HG03571 (cell line): ENCODE results near the gene PSMD1.
"Not testable (repeated sequence)": the region's sequence is repeated elsewhere in the genome, so short reads cannot be mapped to it uniquely, and the experiment has no call there.

Experiments
- ATAC-seq: cut with Tn5 transposase; IDR thresholded peaks from one replicate; pipeline ENCODE4 v1.9.1; 2021; ENCODE audit not compliant: unreplicated experiment

The PSMD1 gene

DNA sequence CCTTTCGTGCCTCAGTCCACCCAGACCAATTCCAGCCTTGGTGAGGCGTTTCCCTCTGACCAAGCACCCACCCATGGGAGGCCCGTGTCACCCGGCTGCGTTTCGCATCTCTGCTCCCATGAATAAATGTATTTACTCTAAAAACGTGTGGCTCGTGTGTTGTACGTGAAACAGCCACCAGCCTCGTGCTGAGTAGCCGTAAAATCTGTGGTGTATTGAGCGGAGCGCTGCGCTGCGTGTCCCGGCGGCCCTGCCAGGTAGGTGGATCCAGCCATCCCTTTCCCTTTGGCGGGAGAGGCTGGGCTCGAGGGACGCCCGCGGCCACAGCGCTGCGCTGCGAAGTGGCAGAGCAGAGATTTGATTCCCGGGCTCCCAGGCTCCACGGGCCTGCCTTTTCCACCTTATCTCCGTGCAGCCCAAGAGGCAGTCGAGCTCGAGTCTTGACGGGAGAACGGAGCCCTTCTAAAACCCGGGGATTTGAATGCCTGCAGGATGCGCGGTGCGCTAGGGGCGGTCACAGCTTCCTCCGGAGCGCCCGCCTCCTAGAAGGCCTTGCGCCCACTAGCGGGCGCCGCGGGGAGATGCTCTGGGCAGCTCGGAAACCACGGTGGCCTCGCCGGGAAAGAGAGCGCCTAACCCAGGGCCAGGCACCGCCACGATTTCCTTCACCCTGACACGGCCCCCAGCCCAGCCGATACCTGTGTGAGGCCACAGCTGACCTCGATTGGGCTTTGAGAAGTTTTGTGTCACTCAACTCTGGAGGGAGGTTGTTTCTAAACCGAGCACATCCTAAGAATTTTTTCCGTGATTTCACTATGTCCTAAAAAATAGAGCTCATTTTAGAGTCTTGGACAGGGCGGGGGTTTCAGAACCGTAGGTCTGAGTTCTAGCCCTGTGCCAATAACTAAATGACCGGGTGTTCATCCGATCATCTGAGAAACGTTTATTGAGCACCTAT, 3.9 kb upstream of the PSMD1 start:
- ATAC-seq: peak; percentile 58

DNA sequence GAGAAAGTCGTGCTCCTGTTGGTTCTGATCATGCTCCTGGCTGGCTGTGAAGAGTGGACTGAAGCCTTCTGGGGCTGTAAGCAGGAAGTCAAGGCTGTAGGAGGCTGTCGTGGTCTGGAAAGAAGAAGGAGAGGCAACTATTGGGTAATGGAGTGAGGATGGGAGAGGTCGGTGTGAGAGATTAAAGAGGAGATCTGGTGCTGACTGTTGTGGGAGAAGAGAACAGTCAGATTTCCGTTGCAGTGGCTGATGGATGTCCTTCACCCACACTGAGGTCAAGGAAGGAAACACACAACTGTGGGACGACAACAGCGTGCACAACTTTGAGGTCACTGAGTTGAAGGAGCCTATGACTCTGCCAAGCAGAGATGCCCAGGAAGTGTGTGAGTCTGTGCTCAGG, 2.8 kb upstream of the PSMD1 start:
- no peak for ATAC-seq

DNA sequence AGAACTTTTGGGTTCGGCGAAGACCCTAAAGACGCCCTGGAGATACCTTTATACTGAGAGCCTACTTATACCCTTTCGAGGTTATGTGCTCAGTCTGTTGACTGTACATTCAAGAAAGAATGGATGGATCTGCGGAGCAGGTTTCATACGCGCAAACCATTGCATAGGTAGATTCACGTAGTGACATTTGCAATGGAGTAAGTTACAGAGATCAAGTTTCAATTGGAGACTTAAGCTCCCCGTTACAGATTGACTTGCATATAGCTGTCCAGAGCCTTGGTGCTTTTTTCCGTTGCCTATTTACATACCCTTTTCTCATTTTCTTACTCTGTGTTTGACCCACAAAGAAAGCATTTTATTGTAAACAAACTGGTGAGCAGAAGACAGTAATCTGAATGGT, 923 bp downstream of the PSMD1 start:
- no peak for ATAC-seq

DNA sequence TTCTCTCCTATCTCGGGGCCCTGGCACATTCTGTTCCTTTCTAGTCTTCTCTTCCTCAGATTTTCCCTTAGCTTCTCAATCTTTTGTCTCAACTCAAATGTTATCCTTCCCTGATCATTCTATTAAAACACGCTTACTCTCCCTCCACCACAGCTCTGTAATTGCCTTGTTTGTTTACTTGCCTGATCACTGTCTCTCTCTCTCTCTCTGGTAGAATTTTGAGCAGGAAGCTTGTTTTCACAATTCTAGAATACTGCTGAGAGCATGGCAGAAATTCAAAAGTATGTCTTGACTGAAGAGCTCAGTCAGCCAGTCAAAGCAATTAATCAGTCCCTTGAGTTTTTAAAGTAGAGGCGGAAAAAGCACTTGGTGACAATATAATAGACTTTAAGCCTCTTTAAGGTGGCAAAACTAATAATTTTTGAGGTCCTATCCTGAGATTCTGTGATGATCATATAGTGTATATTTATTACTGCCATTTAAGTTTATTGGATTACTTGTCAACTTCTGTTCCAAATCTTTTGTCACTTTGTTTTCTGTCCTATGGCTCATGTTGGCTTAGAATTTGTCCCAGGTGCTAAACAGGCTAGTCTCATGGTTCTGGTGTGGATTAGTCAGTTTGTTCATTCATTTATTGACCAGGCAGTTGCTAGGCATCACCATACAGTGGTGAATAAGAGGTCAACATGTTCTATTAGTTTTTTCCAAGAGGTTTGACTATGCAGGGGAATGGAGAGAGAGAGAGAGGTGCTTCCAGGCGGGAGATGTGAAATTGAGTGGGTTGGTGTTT, 2.3 kb downstream of the PSMD1 start:
- ATAC-seq: no peak

DNA sequence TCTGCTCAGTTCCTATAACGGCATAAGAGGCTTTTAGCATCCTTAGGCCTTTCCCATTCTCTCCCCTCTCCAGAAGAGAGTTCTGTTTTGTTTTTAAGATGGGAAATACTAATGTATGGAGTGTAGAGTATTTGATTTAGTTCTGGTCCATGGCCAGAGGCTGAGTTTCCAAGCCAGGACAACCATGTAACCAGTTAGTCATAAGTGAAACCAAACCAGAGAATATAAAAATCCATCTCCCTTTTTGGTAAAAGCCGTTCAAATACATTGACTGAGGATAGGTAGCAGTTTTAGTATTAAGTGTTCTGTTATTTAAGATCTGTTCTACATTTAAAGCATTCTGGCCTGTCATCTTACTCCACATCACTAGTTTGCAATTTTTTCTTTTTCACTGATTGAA, 3.1 kb downstream of the PSMD1 start:
- no peak for ATAC-seq

DNA sequence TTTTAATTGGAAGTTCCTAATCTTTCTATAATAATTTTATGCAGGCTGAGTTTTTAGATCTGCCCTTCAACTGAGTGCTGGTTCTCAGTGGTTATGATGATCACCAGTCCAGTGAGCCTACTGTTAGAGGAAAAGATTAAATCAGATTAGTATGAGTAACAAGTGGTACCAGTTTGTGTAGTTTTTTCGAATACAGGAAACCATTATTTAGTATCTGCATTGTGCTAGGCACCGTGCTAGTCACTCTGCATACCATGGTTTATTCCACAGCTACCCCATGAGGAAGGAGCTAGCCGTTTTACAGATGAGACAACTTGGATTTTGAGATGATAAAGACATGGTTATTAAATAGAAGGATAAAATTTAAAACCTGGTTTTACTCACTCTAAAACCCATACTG, 6.1 kb downstream of the PSMD1 start:
- no peak for ATAC-seq

DNA sequence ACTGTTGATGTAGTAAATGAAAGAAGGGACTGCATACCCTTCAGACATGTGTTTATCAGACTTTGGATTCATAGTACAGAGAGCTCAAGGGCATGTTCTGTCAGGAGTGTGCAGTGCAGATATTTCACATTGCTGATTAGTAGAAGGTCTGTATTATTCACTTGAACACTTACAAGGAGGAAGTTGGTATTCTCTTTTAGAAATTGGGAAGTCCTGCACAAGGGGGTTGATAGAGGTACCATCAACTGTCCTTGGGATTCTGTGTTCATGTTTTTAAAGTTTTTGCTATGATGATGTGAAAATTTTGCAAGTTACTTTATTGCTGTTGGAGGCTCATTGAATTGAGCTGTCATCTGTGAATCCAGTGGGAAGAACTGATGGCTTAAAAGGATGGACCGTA, 6.7 kb downstream of the PSMD1 start:
- ATAC-seq: no peak

DNA sequence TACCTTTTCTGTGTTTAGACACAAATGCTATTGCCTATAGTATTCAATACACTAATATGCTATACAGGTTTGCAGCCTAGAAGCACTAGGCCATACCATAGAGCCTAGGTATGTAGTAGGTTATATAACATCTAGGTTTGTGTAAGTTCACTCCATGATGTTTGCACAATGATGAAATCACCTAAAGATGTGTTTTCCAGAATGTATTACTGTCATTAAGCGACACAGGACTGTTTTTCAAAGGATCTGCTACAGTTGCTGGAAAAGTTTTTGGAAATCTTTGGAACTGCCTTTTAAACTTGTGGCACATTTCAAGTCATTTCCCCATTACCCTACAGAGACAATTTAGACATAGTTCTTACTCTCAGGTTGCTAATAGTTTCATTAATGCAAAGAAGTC, 9.3 kb downstream of the PSMD1 start:
- ATAC-seq: no peak

DNA sequence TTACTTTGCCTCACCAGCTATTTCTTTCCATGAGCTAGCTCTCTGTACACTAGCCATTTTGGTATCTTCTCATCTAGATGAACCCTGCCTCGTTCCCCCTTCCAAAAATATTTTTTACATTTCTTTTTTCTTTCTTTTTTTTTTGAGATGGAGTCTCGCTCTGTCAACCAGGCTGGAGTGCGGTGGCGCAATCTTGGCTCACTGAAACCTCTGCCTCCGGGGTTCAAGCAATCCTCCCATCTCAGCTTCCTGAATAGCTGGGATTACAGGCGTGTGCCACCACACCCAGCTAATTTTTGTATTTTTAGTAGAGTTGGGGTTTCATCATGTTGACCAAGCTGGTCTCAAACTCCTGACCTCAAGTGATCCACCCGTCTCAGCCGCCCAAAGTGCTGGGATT, 10.9 kb downstream of the PSMD1 start:
- not testable (repeated sequence) for ATAC-seq

DNA sequence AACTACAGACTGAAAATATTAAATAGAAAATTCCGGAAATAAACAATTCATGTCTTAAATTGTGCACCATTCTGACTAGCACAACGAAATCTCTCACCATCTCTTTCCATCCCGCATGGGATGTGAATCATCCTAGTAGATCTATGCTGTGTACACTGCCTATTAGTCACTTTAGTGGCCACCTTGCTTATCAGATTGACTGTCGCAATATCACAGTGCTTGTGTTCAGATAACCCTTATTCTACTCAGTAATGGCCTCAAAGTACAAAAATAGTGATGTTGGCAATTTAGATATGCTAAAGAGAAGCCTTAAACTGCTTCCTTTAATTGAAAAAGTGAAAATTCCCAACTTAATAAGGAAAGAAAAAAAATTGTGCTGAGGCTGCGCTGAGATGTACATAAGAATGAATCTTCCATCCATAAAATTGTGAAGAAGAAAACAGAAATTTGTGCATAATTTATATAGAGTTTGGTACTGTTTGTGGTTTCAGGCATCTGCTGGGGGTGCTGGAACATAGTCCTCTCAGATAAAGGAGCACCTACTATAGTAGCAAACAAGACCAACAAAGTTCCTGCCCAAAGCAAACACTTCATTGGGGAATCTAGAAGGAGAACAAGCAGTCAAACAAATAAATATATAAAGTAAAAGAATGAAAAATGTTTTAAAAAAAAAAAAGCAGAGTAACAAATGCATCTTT, 12.0 kb downstream of the PSMD1 start:
- ATAC-seq: no peak

DNA sequence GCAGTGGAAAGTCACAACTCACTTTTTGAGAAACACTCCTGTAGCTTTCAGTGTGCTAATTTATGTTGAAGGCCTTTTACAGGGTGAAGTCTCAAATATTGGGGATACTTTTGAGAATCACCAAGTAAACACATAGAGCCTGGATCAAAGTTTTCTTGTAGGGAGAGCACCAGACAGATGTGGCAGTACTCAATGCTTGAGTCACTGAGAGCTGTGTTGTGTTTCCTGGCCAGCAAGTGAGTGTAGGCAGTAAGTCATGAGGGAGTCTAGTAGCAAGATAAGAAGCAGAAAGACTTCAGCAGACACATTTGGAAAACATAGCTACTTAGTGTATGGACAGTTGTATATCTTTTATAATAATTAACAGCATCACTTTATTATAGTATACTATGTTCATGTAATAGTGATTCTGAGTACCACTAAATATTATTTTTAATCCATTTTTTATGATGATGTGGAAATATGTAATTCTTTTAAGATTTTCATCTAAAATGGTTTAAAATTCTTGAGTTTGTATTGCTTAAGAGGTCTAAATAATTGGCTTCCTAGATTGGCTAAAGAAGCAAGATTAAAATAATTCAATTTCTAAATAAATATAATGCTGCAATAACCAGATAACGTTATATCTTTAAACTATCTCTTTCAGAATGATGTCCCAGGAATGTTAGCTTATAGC, 12.8 kb downstream of the PSMD1 start:
- ATAC-seq: no peak

DNA sequence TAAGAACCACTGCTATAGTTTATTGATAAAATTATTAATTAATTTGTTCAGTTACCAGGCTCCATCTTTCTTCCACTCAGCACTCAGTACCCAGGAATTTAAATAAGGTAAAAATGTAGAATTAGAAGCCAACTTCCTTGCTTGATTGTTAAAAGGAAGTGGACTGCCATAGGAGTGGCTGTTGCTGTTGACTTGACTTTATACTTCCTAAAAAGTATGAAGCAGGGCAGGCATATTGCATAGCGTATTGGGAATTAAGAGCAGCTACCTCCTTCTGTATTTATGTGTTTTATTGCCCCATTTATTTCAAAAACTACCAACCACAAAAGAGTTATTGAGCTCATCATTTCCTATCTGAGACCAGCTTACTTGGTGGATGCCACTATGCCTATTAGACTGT, 27.9 kb downstream of the PSMD1 start:
- ATAC-seq: no peak

DNA sequence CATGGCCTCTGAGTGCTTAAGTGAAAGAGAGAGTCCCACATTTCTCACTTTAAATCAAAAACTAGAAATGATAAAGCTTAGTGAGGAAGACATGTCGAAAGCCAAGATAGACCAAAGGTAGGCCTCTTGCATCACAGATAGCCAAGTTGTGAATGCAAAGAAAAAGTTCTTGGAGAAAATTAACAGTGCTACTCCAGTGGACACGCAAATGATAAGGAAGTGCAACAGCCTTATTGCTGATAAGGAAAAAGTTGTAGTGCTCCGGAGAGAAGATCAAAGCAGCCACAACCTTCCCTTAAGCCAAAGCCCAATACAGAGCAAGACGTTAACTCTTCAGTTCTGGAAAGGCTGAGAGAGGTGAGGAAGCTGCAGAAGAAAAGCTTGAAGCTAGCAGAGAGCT, 32.1 kb downstream of the PSMD1 start:
- ATAC-seq: no peak

DNA sequence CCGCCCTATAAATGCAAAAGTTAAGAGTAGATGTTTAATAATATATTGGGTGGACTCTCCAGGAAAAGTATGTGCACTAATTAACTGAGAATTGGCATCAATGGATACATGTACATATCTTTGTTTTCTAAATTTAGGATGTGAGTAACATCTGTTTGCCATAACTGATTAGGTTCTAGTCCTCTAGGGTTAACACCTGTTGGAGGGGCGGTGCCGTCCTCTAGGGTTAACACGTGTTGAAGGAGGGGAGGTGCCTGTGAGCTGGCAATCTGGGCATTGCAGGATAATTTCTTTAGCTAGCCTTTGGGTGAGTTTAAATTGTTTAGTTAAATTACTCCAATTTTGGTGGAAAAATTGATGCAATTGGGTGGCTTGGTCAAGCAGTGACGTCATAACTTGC, 37.3 kb downstream of the PSMD1 start:
- no peak for ATAC-seq

DNA sequence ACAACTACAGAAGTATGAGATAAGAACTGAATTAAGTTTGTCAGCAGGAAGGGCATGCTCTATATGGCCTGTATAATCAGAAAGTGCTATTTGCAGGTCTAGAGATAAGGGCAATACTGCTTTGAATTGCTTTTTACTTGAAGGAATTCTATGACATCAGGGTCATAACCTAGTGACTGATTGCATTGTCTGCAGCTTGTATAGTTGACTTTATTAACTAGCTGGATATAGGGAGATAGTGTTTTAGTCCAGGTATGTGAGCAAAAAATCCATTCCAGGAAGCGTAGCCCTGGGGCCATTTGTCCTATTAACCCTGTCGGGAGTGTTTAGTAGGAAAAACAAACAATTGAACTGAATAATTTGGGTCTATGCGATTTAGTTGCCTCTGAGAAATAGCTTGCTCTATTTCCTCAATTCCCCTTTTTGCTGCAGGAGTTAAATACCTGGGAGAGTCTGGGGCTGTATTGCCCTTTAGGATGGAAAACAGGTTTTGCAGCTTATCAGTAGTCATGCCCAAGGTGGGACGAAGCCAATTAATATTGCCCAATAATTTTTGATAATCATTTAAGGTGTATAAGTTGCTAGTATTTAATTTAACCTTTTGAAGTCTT, 38.2 kb downstream of the PSMD1 start:
- no peak for ATAC-seq

DNA sequence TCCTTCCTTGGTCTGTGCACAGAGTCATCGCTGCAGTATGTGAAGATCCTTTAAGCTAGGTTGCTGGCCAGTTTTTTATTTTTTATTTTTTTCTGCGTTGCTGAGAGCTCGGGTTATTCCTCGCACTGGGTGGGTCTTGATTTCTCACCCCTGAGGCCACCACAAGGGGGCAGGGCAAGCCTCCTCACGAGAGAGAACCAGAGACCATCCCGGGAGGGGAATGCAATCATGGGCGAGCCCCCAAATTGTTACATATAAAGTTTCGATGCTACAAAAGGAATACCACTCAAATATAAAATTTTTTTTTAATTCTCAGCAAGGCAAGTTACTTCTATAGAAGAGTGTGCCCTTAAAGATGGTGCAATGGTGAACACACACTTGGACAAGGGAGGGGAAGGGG, 43.3 kb downstream of the PSMD1 start:
- no peak for ATAC-seq

DNA sequence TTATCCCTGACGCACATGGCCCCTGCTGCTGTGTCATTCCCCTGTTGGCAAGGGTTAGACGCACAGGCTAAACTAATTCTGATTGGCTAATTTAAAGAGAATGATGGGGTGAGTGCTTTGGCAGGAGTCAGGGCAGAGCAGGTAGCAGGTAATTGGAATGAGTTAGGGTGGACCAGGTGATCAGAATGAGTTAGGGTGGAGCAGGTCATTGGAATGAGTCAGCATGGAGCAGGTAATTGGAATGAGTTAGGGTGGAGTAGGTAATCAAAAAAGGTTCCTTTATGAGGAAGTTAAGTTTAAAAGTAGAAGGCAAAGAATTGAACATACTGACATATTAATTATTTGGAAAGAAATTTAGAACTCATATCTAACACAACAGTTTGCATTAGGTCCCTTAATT, 43.7 kb downstream of the PSMD1 start:
- ATAC-seq: not testable (repeated sequence)

DNA sequence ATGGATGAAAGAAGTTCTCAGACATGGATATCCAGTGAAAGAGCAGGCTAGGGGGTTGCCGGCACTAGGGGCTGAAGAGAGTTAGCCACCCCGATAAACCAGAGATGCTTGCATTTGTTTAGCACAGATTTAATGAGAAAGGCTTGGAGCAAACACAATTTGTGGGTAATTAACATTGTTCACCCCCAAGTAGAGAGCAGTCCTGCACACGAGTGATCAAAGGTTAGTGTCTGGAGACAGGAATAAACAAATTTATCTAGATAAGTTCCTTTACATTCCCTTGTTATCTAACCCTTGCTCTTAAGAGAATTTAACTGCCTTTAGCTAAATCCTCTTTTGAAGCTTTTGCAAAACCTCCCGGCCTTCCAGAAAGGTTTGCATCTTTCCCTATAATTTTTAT, 44.3 kb downstream of the PSMD1 start:
- no peak for ATAC-seq

DNA sequence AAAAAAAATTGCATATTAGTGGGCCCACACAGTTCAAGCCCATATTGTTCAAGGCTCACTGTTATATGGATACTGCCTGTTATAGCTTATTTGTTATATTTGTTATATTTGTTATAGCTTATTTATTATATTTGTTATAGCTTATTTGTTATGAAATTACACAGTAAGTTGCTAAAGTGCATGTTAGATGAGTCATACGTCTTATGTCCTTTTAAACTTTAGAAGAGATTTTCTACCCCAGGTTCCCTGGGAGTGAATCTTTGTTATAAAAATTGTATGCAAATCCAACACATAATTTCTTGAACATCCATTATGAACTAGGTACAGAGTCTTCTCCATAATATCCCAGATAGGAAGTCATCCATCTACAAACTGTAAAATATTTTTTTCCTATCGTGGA, 46.1 kb downstream of the PSMD1 start:
- ATAC-seq: no peak

DNA sequence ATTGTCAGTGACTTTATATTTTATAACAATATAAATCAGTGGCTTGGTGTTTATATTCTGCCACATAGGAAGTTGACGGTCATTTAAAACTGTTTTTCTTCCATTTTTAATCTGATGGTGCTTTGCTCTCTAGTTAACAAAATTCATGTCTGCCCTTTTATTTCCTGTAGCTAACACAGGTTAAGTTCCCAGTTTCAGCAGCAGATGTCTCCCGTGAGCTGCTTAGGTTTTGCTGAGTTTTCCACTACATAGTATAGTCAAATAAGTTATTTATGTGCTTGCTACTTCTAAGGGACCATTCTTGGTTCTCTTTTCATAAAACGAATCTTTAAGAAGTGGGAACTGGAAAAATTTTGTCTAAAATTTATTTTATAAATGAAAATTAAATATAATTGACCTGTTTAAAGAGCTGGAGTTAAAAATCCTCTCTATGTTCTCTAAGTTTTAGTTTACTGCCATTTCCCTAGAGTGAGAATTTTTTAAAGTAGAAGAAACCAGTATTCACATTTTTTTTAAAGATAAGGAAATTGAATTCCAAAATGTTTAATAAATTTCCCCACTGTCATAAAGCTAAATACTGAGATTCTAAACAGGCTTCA, 47.5 kb downstream of the PSMD1 start:
- ATAC-seq: peak; percentile 72
